Measurements from ENCODE around the gene ATP6AP2. TPM values are rescaled to one million over a fixed set of nuclear protein-coding genes. Genes with fewer than 3 reads are reported as not detected.

ATP6AP2 gene
- total RNA-seq (2021; fragmentation: NEBNext Ultra II Directional; extraction: Animal tissue kit (Norgen Biotek cat#: 25700)) (66.0 and 71.7 TPM in 2 replicates), polyA plus RNA-seq (2011; rRNA removed) (35.1 and 86.2 TPM in 2 replicates), polyA minus RNA-seq (2011; rRNA and poly(A)+ RNA removed) (83.6 and 119 TPM in 2 replicates)
- polyA plus RNA-seq (2011; cell fraction: cytosol; rRNA removed), result 54.2 TPM
- polyA plus RNA-seq (2011; cell fraction: nucleus; rRNA removed), result 39.5 TPM
- polyA plus RNA-seq (2012, experiment 1 of 2), result 110 to 121 TPM (median 110 TPM) in 4 replicates
- 10.4 TPM for polyA plus RNA-seq (2012, experiment 2 of 2)
- polyA plus RNA-seq (2013, experiment 1 of 2), result 86.4 TPM
- 91.1 TPM for polyA plus RNA-seq (2013, experiment 2 of 2)
- polyA minus RNA-seq (2011; cell fraction: cytosol; rRNA and poly(A)+ RNA removed), result 42.6 TPM
- polyA minus RNA-seq (2011; cell fraction: nucleus; rRNA and poly(A)+ RNA removed), result 43.4 TPM
- long read RNA-seq, experiment 1, transcript ATP6AP2-217 (9 exons, 2,337 nt), result major isoform, 34 of 83 reads
- long read RNA-seq, experiment 1, partial matches to known transcripts, result 20 of 83 reads
- long read RNA-seq, experiment 1, other reads (novel, unspliced or antisense), result 18 of 83 reads
- long read RNA-seq, experiment 2, transcript ATP6AP2-217 (9 exons, 2,337 nt), result major isoform, 17 of 25 reads
- long read RNA-seq, experiment 2, partial matches to known transcripts, result 4 of 25 reads
- long read RNA-seq, experiment 2, other reads (novel, unspliced or antisense), result 3 of 25 reads

GRCh38 chrX:40580537-40581335 lies at the start of gene ATP6AP2:
Gene ATP6AP2 (plus strand): TSS chrX:40580970. CDS start chrX:40581066, 96 bp downstream.
- no peak within 1 kb of the TSS for H3K14ac ChIP-seq (ENCODE audit: insufficient read length)
- H2AK5ac ChIP-seq (ENCODE audit: low read depth, low read length), result no peak within 1 kb of the TSS
- peak within 1 kb of the TSS; percentile 93 for H4K5ac ChIP-seq (ENCODE audit: insufficient read length, low read depth, low read length)
- H2BK15ac ChIP-seq (ENCODE audit: low read length), result no peak within 1 kb of the TSS
- peak within 1 kb of the TSS; percentile 59; the same call in 1 of the 2 replicates for H3K27ac ChIP-seq (ENCODE audit: low read depth, low read length)
- peaks cover 2 to 3% of the 10 kb centered on the region in 2 experiments for H4K20me1 ChIP-seq (replicated peaks in 1 of 2; ENCODE audit: control insufficient read depth in 1 of 2, insufficient read depth in 2 of 2, low read length in 2 of 2)
- ChIA-PET CTCF (ENCODE audit: partially characterized antibody) (interaction anchor here (0.7 kb wide), 1 partner anchor 10 kb away, joined by 3 read pairs; no protein-coding TSS in a partner anchor), POLR2A (ENCODE audit: partially characterized antibody) (interaction anchor here (0.8 kb wide), 1 partner anchor 38 kb away, joined by 3 read pairs; no protein-coding TSS in a partner anchor)
- peaks cover 0 to 29% of the 10 kb centered on the region in 2 experiments; a peak in 2 of 4 replicates for H3K79me2 ChIP-seq (ENCODE audit: control insufficient read depth in 1 of 2, insufficient read depth in 2 of 2, low read length in 2 of 2)
- H2BK120ac ChIP-seq (replicated peaks; ENCODE audit: low read depth, low read length), result no peak within 1 kb of the TSS
- H2BK20ac ChIP-seq (ENCODE audit: low read length), result no peak within 1 kb of the TSS
- H3K4me2 ChIP-seq (ENCODE audit: insufficient read depth in 1 of 2, low read depth in 2 of 2, low read length in 2 of 2), result peak within 1 kb of the TSS; percentile 39 to 72
- no peak within 1 kb of the TSS; the same call in 1 of the 2 replicates for H2AFZ ChIP-seq (ENCODE audit: low read length)
- H3K23ac ChIP-seq (ENCODE audit: insufficient read length), result no peak within 1 kb of the TSS
- peak; percentile 56 to 85 for DNase-seq (ENCODE audit: low read depth in 1 of 2, low spot score in 2 of 2)
- no peak within 1 kb of the TSS for H3K56ac ChIP-seq (replicated peaks; ENCODE audit: insufficient read length, low read depth, low read length)
- H3K36me3 ChIP-seq (ENCODE audit: control insufficient read depth in 2 of 4, insufficient read depth in 4 of 4, low read length in 3 of 4), result no peaks in the 10 kb centered on the region
- H4K8ac ChIP-seq (ENCODE audit: extremely low read depth, insufficient read depth, low read length), result peak within 1 kb of the TSS; percentile 25; the same call in 1 of the 2 replicates
- no peaks in the 10 kb centered on the region for H3K79me1 ChIP-seq (ENCODE audit: low read depth, low read length)
- H3K9ac ChIP-seq (replicated peaks in 1 of 4; ENCODE audit: extremely low read depth in 1 of 4, low read depth in 3 of 4, low read length in 3 of 4), result peak within 1 kb of the TSS; percentile 25 to 71 (median 43)
- no peaks in the 10 kb centered on the region for H3K27me3 ChIP-seq (replicated peaks in 1 of 4; ENCODE audit: control insufficient read depth in 3 of 4, extremely low read depth in 1 of 4, insufficient read depth in 3 of 4, low read length in 3 of 4)
- H3K18ac ChIP-seq (ENCODE audit: extremely low read depth, low read length), result peak within 1 kb of the TSS; percentile 81
- H3K9me3 ChIP-seq (ENCODE audit: insufficient read depth in 2 of 2, low read depth in 1 of 2, low read length in 1 of 2), result no peaks in the 10 kb centered on the region
- H3K4ac ChIP-seq (replicated peaks; ENCODE audit: insufficient read length, low read depth, low read length), result no peak within 1 kb of the TSS
- FAIRE-seq, result peak; percentile 73
- no peak within 1 kb of the TSS; the same call in 1 of the 2 replicates for H2BK5ac ChIP-seq (ENCODE audit: low read depth, low read length)
- peak within 1 kb of the TSS; percentile 65 to 78 (median 71) for H3K4me3 ChIP-seq (ENCODE audit: extremely low read depth in 1 of 4, insufficient read depth in 2 of 4, low read depth in 3 of 4, low read length in 4 of 4)
- no peaks in the 10 kb centered on the region for H3K4me1 ChIP-seq (replicated peaks in 1 of 4; ENCODE audit: control insufficient read depth in 3 of 4, insufficient read depth in 4 of 4, low read length in 3 of 4)
- no peaks in the 10 kb centered on the region for H3K23me2 ChIP-seq (ENCODE audit: low read depth, low read length)
- no peak within 1 kb of the TSS for H4K91ac ChIP-seq (replicated peaks; ENCODE audit: insufficient read length, low read length)
- WGBS, 2 experiments (ENCODE audit: extremely low coverage in 1 of 2, insufficient coverage in 1 of 2, insufficient read length in 1 of 2, insufficient replicate concordance in 2 of 2, low coverage in 1 of 2, low lambda C conversion rate in 2 of 2, missing lambda C conversion rate in 1 of 2), result 1% methylated on average over 36 of the region's 89 CpGs; no CpG with 5 or more reads in 1 of the 2 experiments
- H2BK12ac ChIP-seq (ENCODE audit: low read depth, low read length), result no peak within 1 kb of the TSS
- TF ChIP-seq SP4 (IDR thresholded peaks at IDR 0.05; ENCODE audit: low read length), result no peak
- TF ChIP-seq KDM4A (IDR thresholded peaks at IDR 0.05; ENCODE audit: low read depth, low read length, severe bottlenecking), result peak; percentile 54
- no peak for TF ChIP-seq RNF2 (IDR thresholded peaks at IDR 0.05; ENCODE audit: borderline replicate concordance, low read depth, low read length, missing control alignments, poor library complexity, severe bottlenecking)
- no peak for TF ChIP-seq BCL11A (IDR thresholded peaks at IDR 0.05; ENCODE audit: low read depth in 2 of 2, low read length in 2 of 2)
- TF ChIP-seq GABPA (IDR thresholded peaks at IDR 0.05; ENCODE audit: borderline replicate concordance, insufficient read depth, low read length), result no peak
- no peak for TF ChIP-seq RAD21 (IDR thresholded peaks at IDR 0.05 in 1 of 2, conservative IDR thresholded peaks at IDR 0.05 in 1 of 2; ENCODE audit: low read depth in 2 of 2, low read length in 2 of 2)
- peak in 1 of 2 experiments; percentile 37; a peak in 1 of 4 replicates for TF ChIP-seq SIN3A (conservative IDR thresholded peaks at IDR 0.05 in 1 of 2, IDR thresholded peaks at IDR 0.05 in 1 of 2; ENCODE audit: low read depth in 1 of 2, low read length in 2 of 2)
